DMS 273 treated with DMSO at 0.1 percent for 48 hours (cell line): ENCODE measurements around the gene CDC42EP3.
A peak's percentile ranks its signal among the peaks of the same experiment; 100 is the strongest.

Source experiments
- DNase-seq: peaks from one replicate; lab custom pipeline; 2025; lab: John Stamatoyannopoulos, UW

CDC42EP3 gene

DNA sequence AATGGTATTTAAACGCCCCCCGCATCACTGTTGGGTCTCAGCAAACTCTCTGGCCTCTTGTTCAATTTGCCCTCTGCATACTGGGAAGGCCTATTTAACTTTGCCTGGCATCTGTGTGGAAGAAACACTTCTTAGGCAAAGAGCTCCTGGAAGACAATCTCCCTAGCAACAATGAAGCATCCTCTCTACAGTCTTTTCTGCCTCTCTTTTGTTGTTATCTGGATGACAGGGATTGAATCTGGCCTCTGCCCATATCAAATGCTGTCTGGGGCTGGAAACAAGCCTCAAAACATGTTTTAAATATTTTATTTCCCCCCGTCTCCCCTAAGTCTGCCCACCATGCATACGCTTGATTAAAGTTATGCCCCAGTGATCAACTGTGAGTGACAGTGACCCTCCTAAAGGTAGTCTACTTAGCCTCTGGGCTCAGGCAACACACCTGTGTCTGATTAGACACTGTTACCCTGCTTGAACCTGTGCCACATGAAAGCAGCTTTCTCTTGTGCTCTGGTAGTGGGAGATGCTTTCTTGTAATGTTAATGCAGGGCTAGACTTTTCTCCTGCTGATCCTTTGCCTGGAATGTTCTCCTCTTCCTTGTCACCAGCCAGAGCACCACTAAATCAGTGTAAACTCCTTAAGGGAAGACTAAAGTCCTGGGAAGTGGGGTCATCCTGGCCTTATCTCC lies 34.9 kb downstream of the CDC42EP3 start:
- no peak for DNase-seq

GRCh38 chr2:37635504-37636380 lies 35.7 kb downstream of the CDC42EP3 start:
- DNase-seq: no peak

DNA sequence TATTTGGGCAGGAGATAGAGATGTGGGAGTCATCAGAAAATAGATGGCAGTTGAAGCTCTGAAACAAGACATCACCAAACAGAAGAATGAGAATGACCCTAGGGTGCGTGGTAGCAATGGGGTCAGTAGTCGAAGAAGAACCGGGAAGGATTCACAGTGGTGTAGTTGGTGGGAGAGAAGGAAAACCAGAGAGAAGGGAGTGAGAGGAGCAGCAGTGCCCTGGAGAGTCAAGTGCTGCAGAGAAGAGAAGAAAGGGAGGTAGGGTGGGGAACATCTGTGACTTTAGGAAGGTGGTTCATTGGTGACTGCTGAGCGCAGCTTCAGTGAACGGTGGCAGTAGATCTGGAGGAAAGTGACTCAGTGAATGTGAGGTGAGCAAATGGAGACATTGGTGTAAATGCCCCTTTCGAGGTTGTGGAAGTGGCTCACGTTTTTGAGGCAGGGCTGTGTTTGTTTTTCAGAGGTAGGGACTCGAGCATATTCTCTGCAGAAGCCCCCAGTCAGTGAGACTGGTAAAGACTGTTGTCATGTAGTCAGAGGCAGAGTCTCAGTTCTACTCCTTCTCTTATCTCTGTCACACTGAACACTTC lies 36.4 kb downstream of the CDC42EP3 start:
- no peak for DNase-seq

DNA sequence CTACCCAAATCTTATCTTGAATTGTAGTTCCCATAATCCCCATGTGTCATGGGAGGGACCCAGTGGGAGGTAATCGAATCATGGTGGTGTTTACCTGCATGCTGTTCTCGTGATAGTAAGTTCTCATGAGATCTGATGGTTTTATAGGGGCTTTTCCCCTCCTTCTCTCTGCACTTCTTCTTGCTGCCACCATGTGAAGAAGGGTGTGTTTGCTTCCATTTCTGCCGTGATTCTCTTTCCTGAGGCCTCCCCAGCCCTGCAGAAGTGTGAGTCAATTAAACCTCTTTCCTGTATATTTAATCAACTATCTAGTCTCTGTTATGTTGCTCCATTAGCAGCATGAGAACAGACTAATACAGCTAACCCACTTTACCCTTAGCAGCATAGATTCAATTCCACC lies 37.6 kb downstream of the CDC42EP3 start:
- no peak for DNase-seq

GRCh38 chr2:37633234-37633633 lies 38.2 kb downstream of the CDC42EP3 start:
- no peak for DNase-seq

- no peak for DNase-seq
Measured at GRCh38 chr2:37632310-37632709, 39.1 kb downstream of the CDC42EP3 start.

DNA sequence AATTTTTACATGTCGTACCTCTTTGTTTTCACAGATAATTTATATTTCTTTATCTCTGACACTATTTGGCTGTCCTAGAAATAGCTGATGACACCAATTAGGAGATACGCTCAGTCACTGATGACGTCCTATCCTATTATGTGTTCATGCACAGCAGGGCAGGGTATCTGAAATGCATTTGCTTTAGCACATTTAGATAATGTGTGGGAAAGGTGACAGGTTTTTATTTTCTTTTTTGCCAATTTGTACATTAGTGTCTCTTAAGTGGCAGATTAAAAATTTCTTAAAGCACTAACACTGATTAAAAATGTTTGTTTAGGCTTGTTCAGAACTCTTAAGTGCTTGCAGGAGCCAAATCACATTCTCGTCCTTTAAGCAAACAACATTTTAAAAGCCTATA lies 39.7 kb downstream of the CDC42EP3 start:
- no peak for DNase-seq

GRCh38 chr2:37631292-37631691 lies 40.1 kb downstream of the CDC42EP3 start:
- peak; percentile 17 for DNase-seq

DNA sequence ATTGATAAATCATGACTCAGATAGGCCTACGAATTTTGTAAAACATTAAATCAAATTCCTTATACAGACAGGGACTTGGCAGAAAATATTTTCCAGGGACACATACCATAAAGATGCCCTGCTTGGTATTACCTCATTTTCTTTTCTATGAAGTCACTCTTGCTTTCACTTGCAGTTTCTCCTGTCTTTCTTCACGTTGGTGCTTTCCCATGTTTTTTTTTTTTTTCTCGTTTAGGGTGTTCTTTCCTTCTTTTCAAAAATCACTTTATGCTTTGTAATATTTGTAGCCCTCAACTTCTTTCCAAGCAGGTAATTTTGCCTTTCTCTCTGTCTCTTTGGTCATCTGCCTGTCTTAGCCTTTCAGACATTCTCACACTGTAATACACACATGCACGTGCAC lies 40.7 kb downstream of the CDC42EP3 start:
- DNase-seq: no peak

DNA sequence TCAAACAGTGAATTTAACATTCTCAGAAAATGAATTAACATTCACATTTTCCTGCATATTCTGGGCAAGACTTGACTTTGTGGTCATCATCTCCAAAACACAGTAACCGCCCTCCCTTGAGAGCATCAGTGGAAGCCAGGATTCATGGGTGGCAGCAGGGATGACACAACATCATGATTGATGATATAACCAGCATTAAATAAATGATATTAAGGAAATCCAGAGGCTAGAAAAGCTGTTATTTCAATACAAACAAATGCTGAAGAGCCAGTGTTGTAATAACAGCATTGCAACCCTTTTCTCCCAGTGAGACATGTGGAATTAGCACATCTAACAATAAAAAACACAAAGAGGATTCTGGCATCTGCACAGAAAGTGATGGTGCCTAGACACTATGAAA lies 41.1 kb downstream of the CDC42EP3 start:
- DNase-seq: no peak

DNA sequence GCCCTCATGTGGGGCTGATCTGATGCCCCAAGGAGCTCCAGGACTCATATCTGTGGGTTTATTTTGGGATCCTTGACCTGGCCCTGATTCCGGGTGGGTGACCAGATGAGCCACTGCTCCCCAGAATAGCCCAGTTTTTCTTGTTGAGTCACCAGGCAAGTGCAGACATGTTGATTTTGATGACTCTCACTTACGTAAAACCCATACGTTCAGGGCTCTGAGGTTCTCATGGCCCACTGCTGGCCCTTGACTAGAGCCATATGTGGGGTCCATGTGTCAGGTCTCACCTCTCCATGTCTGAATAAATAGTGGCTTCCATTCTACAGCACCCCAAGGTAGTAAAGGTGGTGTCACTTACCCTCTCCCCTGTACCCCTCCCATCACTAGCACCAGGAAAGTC lies 41.9 kb downstream of the CDC42EP3 start:
- DNase-seq: no peak

DNA sequence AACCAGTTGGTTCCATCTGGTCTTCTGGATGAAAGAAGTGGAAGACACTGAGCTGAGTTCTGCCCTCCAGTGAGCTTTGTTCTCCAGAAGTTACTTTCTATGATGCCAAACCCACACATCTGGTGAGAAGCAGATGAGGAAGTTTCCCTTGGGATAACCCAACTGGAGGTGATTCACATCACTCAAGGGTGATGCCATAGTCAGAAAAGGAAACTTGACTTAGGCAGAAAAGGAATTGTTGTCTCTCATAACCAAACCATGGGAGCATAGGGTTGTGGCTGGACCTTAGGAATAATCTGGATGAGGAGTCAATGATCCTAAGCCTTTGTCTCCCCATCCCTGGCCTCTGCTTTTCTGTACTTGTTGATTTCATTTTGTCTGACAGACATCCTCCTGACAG lies 43.7 kb downstream of the CDC42EP3 start:
- DNase-seq: no peak

DNA sequence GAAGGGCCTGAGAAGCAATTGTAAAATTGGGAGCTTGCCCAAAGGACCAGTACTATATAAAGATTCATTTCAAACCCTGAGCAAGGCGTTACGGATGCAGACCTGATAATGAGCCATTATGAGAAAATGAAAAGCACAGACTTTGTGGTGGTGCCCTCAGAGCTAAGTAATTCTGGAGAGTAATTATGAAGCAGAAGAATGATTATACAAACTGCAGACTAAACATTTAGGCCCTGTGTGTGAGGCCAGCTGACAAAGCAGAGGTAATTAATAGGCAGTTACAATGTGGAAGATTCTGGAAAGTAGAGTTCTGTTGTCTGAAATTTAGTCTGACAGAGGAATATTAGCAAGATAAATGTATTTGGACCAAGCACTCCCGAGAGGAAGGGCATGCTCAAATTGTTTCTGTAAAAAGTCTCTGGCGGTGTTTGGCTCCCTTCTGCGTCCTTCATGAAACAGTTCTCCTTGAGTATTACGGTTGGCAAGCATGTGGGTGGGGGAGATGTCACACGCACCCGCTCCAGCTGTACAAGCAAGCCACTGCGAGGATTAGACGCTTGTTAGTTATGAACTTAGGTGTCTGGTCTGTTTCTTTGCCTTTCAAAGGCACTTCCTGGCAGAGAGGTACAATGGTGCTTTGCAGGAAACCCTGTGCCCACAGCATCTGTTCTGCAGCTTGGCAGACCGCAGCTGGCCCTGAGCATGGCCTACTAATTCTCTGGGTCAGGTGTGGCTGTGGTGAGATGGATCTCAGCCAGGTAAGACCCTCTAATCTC lies 45.5 kb downstream of the CDC42EP3 start:
- no peak for DNase-seq

- no peak for DNase-seq
Measured at GRCh38 chr2:37625156-37625555, 46.3 kb downstream of the CDC42EP3 start.

GRCh38 chr2:37623971-37624900 lies 47.2 kb downstream of the CDC42EP3 start:
- DNase-seq: no peak

GRCh38 chr2:37623406-37623805 lies 48.0 kb downstream of the CDC42EP3 start:
- no peak for DNase-seq

DNA sequence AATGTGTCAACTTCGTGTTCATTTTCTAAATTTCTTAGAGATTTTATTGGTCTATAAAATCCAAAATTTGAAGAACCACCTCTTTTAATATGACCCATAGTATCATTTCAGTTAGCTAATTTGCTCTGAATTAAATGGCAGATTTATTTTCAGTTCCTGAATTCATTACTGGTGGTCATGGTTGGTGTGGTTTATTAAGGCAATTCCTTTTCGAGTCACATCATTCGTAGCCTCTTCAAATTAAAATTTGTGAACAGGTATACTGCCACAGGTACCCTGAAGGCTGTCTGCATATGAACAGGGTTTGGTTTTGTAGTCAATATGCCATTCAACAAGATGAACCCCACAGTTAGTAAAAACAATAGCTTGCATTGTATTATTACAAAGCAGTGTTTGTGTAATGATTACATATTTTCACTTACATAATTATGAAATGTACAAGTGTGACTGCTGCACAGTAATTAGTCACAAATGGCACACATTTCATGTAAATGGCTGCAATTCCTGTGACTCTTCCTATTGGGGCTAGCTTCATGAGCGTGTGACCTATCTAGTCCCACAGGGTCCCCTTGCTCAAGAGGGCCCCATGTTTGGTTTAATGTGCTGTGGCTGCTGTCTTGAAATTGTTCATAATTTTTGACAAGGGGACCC lies 48.9 kb downstream of the CDC42EP3 start:
- DNase-seq: no peak

- no peak for DNase-seq
Measured at GRCh38 chr2:37621199-37621598, 50.2 kb downstream of the CDC42EP3 start.

DNA sequence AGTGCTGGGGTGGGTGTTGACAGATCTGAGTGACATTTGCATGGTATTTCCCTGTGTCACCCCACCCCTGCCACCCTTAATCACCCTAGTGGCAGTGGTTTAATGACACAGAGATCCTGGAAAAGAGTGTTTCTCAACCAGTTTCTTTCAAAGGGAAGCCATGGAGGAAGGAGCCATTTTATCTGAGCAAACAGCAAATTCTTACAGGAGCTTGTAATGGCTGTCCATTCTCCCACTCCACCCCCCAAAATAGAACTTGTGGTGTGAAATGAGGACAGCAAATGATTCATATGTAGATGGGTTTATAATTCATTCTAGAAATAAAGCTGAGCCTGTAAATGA lies 51.5 kb downstream of the CDC42EP3 start:
- no peak for DNase-seq

DNA sequence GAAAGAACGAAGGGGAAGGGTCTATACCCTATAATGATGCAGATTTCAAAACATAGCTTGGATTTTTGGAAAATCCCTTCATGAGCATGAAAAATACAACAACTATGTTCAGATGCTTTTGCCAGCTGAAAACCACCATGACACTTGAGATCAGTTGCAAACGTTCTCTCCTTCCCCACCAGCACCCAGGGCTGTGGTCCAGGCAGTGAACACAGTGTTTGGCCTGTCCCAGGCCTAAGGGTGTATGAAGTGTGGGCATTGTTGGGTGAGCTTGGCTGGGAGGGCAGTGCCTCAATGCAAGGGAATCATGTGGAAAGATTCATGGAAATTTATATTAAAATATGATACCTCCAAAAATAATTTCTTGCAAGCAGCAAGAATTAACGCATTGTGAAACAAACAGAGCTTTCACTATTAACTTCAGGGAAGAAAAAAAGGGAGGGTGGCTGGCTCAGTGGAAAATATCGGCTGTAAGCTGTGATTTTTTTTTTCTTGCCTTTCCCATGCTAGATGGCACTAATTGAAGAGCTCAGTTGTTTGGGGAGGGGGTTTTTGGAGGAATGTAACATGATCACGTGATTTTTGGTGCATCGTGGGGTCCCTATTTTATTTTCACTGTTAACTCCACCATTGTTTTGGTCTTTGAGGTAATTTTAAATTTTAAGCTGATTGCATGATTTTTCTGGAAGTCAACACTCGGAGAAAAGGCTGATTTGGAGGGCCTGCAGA lies 52.0 kb downstream of the CDC42EP3 start:
- no peak for DNase-seq
